KMS-11 (cell line): Measurements from ENCODE around the gene ZFAND3.

Source experiments
- H2AFZ ChIP-seq: fragments of 200-600 bp; sonication (generic); 2 replicates; pipeline ENCODE4 v1.6.1; 2016; ENCODE audit warnings: antibody characterized with exemption, mixed run types, low read depth
- H3K27ac ChIP-seq: fragments of 200-600 bp; sonication (generic); 2 replicates; pipeline ENCODE4 v1.6.1; 2016; ENCODE audit warnings: mild to moderate bottlenecking, mixed run types
- H3K27me3 ChIP-seq: fragments of 200-600 bp; sonication (generic); 2 replicates; pipeline ENCODE4 v1.6.1; 2017; ENCODE audit warnings: mild to moderate bottlenecking, low read depth, mixed run types, moderate library complexity; ENCODE audit not compliant: insufficient read depth
- H3K36me3 ChIP-seq: fragments of 200-600 bp; sonication (generic); 2 replicates; pipeline ENCODE4 v1.6.1; 2017; ENCODE audit warnings: mild to moderate bottlenecking, mixed run types; ENCODE audit not compliant: insufficient read depth
- H3K4me1 ChIP-seq: fragments of 200-600 bp; sonication (generic); 2 replicates; pipeline ENCODE4 v1.6.1; 2016; ENCODE audit warnings: mild to moderate bottlenecking, low read depth, mixed run types; ENCODE audit not compliant: poor library complexity, severe bottlenecking
- H3K4me2 ChIP-seq: fragments of 200-600 bp; sonication (generic); 2 replicates; pipeline ENCODE4 v1.7.0; 2016; ENCODE audit warnings: mild to moderate bottlenecking, mixed run types
- H3K4me3 ChIP-seq: fragments of 200-600 bp; sonication (generic); IDR thresholded peaks from 2 replicates; pipeline ENCODE4 v1.6.1; 2017; ENCODE audit warnings: low read depth, low read length, mixed read lengths; ENCODE audit not compliant: insufficient read depth
- H3K79me2 ChIP-seq: fragments of 200-600 bp; sonication (generic); 2 replicates; pipeline ENCODE4 v1.6.1; 2016; ENCODE audit warnings: low read depth, mixed run types; ENCODE audit not compliant: insufficient read depth
- H3K9ac ChIP-seq: fragments of 200-600 bp; sonication (generic); 2 replicates; pipeline ENCODE4 v1.6.1; 2016; ENCODE audit warnings: mild to moderate bottlenecking, mixed run types
- H4K20me1 ChIP-seq: fragments of 200-600 bp; sonication (generic); 2 replicates; pipeline ENCODE4 v1.6.1; 2016; ENCODE audit warnings: mild to moderate bottlenecking, mixed run types; ENCODE audit not compliant: insufficient read depth
- CTCF ChIP-seq: fragments of 200-600 bp; sonication (generic); conservative IDR thresholded peaks from 2 replicates; pipeline ENCODE4 v1.6.1; 2017; ENCODE audit warnings: low read depth, mild to moderate bottlenecking, antibody characterized with exemption, low read length, moderate library complexity, mixed read lengths

Gene ZFAND3

GRCh38 chr6:37793067-37793466, 26.5 kb upstream of the ZFAND3 start:
- Histone ChIP-seq H3K9ac (no peak overlapping the region), H3K36me3 (no peaks in the 10 kb centered on the region), H2AFZ (no peak overlapping the region), H3K27me3 (no peaks in the 10 kb centered on the region), H3K4me2 (no peak overlapping the region), H3K4me1 (peaks cover 15% of the 10 kb centered on the region), H3K79me2 (no peaks in the 10 kb centered on the region), H3K4me3 (no peak overlapping the region), H3K27ac (no peak overlapping the region), H4K20me1 (no peaks in the 10 kb centered on the region)
- TF ChIP-seq CTCF: no peak

GRCh38 chr6:37794825-37795224, 24.7 kb upstream of the ZFAND3 start:
- Histone ChIP-seq H3K9ac (no peak overlapping the region), H4K20me1 (no peaks in the 10 kb centered on the region), H3K4me2 (no peak overlapping the region), H3K79me2 (no peaks in the 10 kb centered on the region), H3K27me3 (no peaks in the 10 kb centered on the region), H3K4me1 (peaks cover 15% of the 10 kb centered on the region), H2AFZ (no peak overlapping the region), H3K27ac (no peak overlapping the region), H3K36me3 (no peaks in the 10 kb centered on the region), H3K4me3 (no peak overlapping the region)
- no peak for TF ChIP-seq CTCF

- Histone ChIP-seq H4K20me1 (no peaks in the 10 kb centered on the region), H3K27ac (no peak overlapping the region), H2AFZ (no peak overlapping the region), H3K9ac (no peak overlapping the region), H3K4me1 (no peaks in the 10 kb centered on the region), H3K4me3 (no peak overlapping the region), H3K36me3 (no peaks in the 10 kb centered on the region), H3K4me2 (no peak overlapping the region), H3K27me3 (no peaks in the 10 kb centered on the region), H3K79me2 (no peaks in the 10 kb centered on the region)
- TF ChIP-seq CTCF: no peak
These were observed 20.9 kb upstream of the ZFAND3 start for GRCh38 chr6:37798436-37799262.

GRCh38 chr6:37799263-37799644, 20.3 kb upstream of the ZFAND3 start:
- no peak overlapping the region for H3K4me3 ChIP-seq
- H3K79me2 ChIP-seq: no peaks in the 10 kb centered on the region
- H2AFZ ChIP-seq: no peak overlapping the region
- H3K36me3 ChIP-seq: no peaks in the 10 kb centered on the region
- no peaks in the 10 kb centered on the region for H3K4me1 ChIP-seq
- no peaks in the 10 kb centered on the region for H3K27me3 ChIP-seq
- H4K20me1 ChIP-seq: no peaks in the 10 kb centered on the region
- no peak for TF ChIP-seq CTCF
- no peak overlapping the region for H3K27ac ChIP-seq
- no peak overlapping the region for H3K9ac ChIP-seq
- no peak overlapping the region for H3K4me2 ChIP-seq
